Stimulated activated CD8-positive, alpha-beta memory T cell treated with anti-CD3 and anti-CD28 coated beads, Interleukin-4, amount 100 ng/mL, for 4 hours (primary cell): ENCODE data around the gene CNOT6.

Experiments used
- DNase-seq, 2 donors: peaks; one replicate each; pipeline ENCODE4 v3.0.0-alpha.2; 2020; ENCODE audit warnings: low read depth in 2 of 2, low spot score in 1 of 2

Gene CNOT6

GRCh38 chr5:180598797-180599589 is 104.8 kb downstream of the CNOT6 start:
- DNase-seq = no peak

GRCh38 chr5:180599590-180599914 is 105.4 kb downstream of the CNOT6 start:
- no peak for DNase-seq

GRCh38 chr5:180599981-180600553 is 105.9 kb downstream of the CNOT6 start:
- DNase-seq = no peak

DNA sequence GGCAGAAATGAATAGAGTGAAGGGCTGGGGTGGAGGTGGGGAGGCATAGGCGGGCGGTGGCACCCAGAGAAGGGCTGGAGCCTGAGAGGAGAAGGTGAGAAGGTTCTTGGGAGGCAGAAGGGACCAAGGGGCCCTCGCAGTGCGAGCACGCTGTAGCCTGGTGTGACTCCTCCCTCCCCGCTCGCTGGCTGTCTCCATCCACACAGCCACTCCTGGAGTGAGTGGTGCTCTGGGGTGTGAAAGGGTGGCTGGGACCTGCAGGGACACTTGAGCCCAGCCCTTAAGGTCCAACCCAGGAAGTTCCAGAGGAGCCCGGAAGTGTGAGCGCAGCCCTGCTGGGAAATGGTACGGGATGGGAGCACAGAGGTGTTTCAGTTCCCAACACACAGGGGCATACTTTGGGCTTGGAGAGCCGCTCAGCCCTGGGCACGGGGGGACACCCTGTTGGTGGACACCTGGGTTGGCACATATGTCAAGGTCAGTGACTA is 106.4 kb downstream of the CNOT6 start:
- DNase-seq = no peak

GRCh38 chr5:180601591-180602480 is 107.7 kb downstream of the CNOT6 start:
- no peak for DNase-seq

DNA sequence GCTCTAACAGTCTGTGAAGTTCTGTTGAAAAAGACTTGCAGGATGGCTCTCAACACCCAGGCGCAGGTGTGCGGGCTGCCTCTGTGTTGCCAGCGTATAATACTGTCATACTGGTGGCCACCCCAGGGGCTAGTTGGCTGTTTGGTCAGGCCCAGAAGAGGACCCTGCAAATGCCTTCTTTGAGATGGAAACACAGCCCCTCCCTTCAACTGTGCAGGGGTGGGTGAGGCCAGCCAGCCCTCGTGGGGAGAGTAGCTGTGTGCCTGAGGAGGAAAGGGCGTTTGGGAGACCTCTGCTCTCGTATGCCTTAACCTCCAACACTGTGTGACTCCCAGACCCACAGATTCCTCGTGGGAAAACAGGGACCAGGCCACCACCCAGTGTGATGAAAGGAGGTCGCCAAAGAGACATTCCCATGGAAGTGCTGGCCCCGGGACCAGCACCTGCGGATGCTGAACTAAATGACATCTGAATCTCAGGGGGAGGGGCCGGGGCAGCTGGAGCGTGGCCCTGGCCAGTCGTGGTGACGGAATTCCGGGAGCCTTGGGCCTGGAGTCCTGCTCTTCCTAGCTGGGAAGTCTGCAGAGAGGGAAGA is 108.4 kb downstream of the CNOT6 start:
- no peak for DNase-seq

GRCh38 chr5:180603076-180603594 is 109.0 kb downstream of the CNOT6 start:
- no peak for DNase-seq

DNA sequence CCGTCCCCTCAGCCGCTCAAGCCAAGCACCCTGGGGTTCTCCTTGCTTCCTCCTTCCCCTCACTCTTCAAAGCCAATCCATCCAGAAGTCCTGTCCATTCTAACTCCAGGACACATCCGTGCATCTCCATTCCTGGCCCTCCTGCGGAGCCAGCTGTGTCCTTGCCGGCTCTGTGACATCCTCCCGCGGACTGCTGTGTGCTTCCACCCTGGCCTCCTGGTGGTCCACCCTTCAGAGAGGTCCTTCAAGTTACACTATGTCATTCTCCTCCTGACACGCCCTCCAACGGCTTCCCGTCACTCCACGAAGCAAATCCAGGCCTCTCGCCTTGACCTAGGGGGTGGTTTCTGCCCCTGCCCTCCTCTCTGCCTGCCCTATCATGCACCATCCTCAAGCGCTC is 110.1 kb downstream of the CNOT6 start:
- no peak for DNase-seq

DNA sequence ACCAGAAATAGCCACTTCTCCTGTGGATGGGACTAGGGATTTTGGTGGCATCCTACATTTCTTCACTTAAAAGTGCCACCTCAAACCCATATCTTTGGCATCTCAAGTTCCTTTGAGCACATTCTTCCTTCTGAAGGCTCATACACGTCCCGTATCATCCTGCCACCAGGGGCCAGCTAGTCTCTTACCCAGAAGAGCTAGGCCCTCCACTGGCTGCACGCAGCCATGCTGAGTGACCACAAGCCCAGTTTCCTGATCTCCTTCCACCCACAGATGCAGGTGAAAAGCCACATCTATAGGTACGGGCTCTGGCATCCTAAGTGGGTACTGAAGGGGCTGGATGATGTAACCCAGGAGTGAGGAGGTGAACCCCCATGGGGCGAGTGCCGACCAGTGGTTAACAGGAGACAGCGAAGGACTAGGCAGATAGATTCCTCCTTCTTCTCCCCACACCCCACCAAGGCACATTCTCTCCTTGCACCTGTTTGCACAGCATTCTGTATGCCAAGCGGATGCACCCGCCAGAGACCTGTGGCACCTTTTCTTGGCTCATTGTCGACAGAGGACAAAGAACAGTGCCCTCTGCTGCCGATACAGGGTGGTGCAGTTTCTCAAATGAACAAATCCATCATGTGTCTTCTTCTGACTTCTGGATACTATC is 111.5 kb downstream of the CNOT6 start:
- peak; percentile 17 to 28 for DNase-seq

GRCh38 chr5:180606215-180606785 is 112.1 kb downstream of the CNOT6 start:
- DNase-seq = no peak

GRCh38 chr5:180607861-180608571 is 113.8 kb downstream of the CNOT6 start:
- DNase-seq = no peak

DNA sequence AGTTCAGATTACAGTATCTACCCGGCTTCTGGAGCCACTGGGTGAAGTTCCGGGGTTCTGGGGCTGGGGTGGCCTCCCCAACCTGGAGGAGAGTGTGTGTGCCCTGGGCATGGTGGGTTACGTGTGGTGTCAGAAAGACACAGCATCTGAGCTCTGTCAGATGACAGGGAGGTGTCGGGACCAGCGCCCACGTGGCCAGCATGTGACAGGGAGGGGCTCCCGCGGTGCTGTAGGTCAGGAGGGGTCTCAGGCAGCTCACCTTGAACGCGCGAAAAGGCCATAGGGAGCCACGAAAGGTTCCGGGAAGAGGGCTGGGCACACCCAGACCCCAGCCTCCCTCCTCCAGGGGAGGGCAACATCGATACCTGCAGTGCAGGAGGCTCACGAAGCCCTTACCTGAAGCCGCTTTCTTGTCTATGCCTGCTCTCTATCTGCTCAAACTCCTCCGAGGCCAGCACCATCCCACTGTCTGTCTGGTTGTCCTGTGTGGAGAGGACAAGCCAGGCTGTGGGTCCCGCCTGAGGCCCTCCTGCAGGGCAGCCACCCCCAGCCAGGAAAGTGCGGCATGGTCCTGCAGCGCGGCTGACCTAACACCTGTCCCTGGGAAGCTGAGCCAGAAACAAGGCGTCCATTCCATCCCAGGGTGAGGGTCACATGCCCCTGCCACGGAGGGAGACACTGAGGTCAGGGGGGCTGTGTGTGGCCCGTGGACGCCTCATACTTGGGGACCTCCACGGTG is 114.6 kb downstream of the CNOT6 start:
- DNase-seq = no peak

DNA sequence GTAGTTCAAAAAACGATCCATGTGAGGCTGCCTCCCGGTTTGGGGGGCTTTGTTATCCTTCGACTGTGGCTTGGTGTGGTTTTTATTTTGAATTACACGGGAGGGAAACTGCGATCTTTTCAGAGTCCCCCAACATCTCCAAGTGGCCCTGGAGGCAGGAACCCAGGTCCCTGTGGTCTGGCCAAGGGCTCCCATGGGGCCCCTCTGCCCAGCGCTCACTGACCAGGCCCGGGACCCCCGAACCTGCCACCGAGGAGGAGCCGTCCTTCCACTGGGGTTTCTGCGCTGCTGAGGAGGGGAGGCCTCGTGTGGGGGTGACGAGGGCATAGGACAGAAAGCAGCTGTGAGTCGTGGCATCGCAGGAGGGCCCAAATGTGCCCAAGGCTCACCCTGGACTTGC is 115.2 kb downstream of the CNOT6 start:
- DNase-seq = no peak

DNA sequence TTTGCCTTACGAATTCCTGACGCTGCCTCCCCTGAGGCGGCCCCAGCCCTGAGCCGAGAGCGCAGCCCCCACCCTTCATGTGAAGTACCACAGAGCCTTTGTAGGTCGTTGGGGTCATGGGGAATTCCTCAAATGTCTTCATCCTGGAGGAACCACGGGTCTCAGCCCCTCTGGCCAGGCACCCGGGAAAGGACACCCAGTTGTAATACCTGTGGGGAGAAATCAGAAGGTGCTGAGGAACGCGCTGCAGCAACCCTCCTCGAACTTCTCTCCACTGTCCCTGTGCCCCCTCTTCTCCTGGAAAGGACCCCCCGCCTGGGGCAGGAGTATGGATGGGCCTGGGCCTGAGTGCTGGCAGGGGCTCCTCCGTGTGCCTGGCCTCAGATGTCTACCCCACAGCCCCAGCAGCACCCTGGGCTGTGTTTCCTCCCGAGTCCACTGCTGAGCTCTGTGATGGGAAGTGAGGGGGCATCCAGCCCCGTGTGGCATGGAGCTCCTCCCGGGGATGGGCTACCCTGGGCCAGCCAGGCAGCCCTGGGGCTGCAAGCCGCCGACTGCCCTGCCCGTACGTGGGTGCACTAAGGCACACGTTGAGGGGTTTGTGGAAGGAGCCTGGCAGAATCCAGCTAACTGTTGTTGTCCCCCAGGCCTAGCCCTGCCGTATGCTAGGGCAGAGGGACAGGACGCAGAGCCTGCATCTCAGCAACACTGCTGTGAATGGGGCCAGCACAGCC is 115.8 kb downstream of the CNOT6 start:
- no peak for DNase-seq

GRCh38 chr5:180611140-180611850 is 117.1 kb downstream of the CNOT6 start:
- DNase-seq = no peak

DNA sequence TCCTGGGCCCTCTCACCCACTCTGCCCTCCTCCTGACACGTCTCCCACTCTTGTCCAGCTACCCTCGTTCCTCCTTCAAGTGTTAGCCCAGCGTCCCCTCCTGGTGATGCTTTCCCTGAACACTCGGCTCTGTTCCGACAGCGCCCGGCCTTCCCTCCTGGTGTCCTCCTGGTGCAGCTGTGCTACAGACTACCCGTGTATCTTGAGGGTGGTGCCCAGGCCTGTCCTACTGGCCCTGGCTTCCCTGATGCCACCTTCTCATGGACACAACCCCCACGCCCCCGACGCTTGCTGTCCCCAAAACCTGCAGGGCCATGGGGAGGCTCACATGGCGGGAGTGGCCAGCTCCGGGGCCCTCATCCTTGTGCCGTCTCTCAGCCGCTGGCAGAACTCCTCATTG is 118.5 kb downstream of the CNOT6 start:
- DNase-seq = no peak

DNA sequence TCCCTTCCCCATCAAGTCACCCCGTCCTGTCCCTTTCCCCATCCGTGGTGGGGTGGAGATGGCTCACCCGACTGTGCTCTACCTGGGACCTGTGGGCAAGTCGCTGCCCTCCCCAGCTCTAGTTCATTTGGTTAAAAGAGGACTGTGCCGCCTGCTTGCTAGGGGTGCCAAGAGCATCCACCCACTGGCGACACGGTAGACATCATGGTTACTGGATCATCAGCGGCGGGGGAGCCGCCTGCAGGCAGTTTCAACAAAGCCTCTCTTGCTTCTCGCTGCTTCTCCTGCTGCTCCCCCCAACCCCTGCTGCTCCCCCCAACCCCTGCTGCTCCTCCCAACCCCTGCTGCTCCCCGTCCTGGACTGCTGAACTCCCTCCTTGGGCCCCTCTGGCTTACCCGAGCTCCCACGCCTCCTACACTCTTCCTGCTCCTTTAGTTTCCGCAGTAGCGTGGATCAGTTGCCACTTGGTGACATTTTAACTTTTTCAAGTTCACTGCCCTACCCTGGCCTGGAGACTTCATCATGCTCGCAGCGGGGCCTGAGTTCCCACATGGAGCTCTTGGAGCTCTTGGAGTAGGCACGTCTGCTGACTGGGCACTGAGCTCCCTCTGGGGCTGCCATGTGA is 119.1 kb downstream of the CNOT6 start:
- no peak for DNase-seq
